ENCODE measurements around the gene USP6.
"Not testable (repeated sequence)": the region's sequence is repeated elsewhere in the genome, so short reads cannot be mapped to it uniquely, and the experiment has no call there.

USP6 gene

DNA sequence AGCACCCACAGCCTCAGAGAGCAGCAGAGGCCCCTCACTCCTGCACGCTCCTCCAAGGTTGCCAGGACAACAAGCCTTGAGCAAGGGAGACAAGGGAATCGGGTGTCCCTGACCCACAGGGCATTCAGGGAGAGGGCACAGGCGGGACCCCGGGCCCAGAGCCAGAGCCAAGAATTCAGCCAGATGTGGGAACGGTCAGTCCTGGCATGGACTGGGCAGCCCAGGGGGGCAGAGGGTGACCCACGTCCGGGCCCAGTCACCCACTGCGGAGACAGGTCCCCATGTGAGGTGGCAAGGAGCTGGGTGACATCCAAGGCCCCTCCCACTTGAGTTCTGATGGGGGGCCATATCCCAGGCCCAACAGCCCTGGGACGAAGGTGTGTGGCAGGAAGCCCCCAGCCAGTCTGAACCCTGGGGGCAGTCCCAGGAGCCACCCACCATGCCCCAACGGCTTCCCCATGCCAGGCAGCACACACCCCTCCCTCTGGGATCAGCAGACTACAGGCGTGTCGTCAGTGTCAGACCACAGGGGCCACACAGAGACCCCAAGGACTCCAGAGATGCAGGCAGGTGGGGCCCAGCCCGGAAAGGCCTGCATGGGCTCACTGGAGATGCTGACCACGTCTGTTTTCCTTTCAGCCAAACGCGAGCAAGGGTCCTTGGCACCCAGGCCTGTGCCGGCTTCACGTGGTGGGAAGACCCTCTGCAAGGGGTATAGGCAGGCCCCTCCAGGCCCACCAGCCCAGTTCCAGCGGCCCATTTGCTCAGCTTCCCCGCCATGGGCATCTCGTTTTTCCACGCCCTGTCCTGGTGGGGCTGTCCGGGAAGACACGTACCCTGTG lies 23.0 kb downstream of the USP6 start:
- TF ChIP-seq, protein P1, sequence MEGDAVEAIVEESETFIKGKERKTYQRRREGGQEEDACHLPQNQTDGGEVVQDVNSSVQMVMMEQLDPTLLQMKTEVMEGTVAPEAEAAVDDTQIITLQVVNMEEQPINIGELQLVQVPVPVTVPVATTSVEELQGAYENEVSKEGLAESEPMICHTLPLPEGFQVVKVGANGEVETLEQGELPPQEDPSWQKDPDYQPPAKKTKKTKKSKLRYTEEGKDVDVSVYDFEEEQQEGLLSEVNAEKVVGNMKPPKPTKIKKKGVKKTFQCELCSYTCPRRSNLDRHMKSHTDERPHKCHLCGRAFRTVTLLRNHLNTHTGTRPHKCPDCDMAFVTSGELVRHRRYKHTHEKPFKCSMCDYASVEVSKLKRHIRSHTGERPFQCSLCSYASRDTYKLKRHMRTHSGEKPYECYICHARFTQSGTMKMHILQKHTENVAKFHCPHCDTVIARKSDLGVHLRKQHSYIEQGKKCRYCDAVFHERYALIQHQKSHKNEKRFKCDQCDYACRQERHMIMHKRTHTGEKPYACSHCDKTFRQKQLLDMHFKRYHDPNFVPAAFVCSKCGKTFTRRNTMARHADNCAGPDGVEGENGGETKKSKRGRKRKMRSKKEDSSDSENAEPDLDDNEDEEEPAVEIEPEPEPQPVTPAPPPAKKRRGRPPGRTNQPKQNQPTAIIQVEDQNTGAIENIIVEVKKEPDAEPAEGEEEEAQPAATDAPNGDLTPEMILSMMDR (IDR thresholded peaks at IDR 0.05; ENCODE audit: low read depth, low read length): no peak
- H3K4me3 ChIP-seq (ENCODE audit: low read depth, low read length): no peak overlapping the region
- H3K36me3 ChIP-seq: no peaks in the 10 kb centered on the region
- H3K4me1 ChIP-seq: no peaks in the 10 kb centered on the region
- H3K9me3 ChIP-seq: no peaks in the 10 kb centered on the region
- no peak for DNase-seq
- H3K27me3 ChIP-seq: no peaks in the 10 kb centered on the region

DNA sequence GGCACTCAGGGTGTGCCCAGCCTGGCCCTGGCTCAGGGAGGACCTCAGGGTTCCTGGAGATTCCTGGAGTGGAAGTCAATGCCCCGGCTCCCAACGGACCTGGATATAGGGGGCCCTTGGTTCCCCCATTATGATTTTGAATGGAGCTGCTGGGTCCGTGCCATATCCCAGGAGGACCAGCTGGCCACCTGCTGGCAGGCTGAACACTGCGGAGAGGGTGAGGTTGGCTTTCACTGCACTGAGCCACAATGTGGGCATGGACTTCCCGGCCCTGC lies 23.6 kb downstream of the USP6 start:
- DNase-seq: no peak
- Histone ChIP-seq H3K36me3 (no peaks in the 10 kb centered on the region), H3K9me3 (no peaks in the 10 kb centered on the region), H3K4me1 (no peaks in the 10 kb centered on the region), H3K4me3 (ENCODE audit: low read depth, low read length) (no peak overlapping the region), H3K27me3 (no peaks in the 10 kb centered on the region)
- TF ChIP-seq, protein P1 (IDR thresholded peaks at IDR 0.05; ENCODE audit: low read depth, low read length): no peak

DNA sequence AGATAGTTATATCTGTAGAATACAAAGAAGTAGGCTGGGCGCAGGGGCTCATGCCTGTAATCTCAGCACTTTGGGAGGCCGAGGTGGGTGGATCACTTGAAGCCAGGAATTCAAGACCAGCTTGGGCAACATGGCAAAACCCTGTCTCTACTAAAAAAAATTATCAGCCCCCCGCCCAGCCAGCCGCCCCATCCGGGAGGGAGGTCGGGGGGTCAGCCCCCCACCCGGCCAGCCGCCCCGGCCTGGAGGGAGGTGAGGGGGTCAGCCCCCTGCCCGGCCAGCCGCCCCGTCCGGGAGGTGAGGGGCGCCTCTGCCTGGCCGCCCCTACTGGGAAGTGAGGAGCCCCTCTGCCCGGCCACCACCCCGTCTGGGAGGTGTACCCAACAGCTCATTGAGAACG lies 27.0 kb downstream of the USP6 start:
- not testable (repeated sequence) for H3K4me1 ChIP-seq; H3K4me3 ChIP-seq (ENCODE audit: low read depth, low read length); DNase-seq; H3K27me3 ChIP-seq; H3K9me3 ChIP-seq; H3K36me3 ChIP-seq

DNA sequence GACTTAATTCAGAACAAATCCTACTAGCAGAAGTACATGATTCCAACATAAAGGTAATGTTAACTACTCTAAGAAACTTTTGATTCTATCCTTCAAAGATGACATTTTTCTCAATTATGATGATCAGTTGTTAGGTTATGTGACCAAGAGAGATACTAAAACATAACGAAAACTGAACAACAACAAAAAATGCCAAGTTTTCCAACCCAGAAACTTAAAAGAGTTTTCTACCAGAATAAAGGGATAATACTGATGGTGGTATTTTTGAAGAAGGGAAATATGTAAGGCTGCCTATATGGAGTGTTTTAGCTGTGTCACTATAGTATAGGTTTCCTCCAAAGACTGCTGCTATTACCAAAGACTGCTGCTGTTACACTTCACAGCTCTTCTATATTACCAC lies 30.3 kb downstream of the USP6 start:
- H3K36me3 ChIP-seq; H3K4me3 ChIP-seq (ENCODE audit: low read depth, low read length); H3K9me3 ChIP-seq; DNase-seq; H3K4me1 ChIP-seq; H3K27me3 ChIP-seq: not testable (repeated sequence)

DNA sequence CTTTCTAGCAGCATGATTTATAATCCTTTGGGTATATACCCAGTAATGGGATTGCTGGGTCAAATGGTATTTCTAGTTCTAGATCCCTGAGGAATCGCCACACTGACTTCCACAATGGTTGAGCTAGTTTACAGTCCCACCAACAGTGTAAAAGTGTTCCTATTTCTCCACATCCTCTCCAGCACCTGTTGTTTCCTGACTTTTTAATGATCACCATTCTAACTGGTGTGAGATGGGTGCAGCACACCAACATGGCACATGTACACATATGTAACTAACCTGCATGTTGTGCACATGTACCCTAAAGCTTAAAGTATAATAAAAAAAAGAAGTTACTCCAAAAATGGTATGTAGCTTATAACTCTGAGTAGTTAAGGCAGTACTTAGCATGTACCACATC lies 44.9 kb downstream of the USP6 start:
- not testable (repeated sequence) for H3K4me1 ChIP-seq; H3K9me3 ChIP-seq; DNase-seq; H3K36me3 ChIP-seq; H3K27me3 ChIP-seq; H3K4me3 ChIP-seq (ENCODE audit: low read depth, low read length)

DNA sequence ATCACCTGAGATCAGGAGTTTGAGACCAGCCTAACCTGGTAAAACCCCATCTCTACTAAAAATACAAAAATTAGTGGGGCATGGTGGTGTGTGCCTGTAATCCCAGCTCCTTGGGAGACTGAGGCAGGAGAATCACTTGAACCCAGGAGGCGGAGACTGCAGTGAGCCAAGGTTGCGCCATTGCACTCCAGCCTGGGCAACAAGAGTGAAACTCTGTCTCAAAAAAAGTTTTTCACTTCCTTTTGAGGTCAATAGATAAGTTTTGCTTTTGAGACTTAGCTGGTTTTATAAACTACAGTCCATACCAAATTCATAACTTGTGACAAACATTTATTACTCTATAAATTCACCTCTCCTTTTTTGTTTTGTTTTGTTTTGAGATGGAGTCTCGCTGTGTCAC lies 46.0 kb downstream of the USP6 start:
- not testable (repeated sequence) for H3K36me3 ChIP-seq; H3K4me1 ChIP-seq; H3K27me3 ChIP-seq; DNase-seq; H3K9me3 ChIP-seq; H3K4me3 ChIP-seq (ENCODE audit: low read depth, low read length)

DNA sequence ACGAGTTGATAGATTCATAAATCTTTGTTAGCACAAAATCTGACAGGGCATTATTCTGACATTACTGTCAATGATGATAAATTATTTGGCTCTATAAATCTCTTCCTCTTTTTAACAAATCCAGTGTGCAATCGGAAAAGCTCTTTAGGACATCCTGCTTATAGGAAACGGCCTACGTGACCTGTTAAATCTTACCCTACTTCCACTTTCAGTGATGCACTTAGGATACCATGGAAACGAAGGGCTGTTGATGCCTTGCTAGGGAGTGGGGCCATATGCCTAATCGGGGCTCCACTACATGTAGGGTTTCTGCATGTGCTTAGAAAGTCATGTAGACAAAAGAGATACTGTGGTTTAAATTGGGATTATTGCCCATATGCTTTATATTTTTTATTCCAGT lies 48.6 kb downstream of the USP6 start:
- Histone ChIP-seq H3K4me3 (ENCODE audit: low read depth, low read length) (no peak overlapping the region), H3K36me3 (no peaks in the 10 kb centered on the region), H3K27me3 (no peaks in the 10 kb centered on the region), H3K9me3 (no peaks in the 10 kb centered on the region), H3K4me1 (no peaks in the 10 kb centered on the region)
- DNase-seq: no peak
- TF ChIP-seq, protein P1 (IDR thresholded peaks at IDR 0.05; ENCODE audit: low read depth, low read length): no peak

DNA sequence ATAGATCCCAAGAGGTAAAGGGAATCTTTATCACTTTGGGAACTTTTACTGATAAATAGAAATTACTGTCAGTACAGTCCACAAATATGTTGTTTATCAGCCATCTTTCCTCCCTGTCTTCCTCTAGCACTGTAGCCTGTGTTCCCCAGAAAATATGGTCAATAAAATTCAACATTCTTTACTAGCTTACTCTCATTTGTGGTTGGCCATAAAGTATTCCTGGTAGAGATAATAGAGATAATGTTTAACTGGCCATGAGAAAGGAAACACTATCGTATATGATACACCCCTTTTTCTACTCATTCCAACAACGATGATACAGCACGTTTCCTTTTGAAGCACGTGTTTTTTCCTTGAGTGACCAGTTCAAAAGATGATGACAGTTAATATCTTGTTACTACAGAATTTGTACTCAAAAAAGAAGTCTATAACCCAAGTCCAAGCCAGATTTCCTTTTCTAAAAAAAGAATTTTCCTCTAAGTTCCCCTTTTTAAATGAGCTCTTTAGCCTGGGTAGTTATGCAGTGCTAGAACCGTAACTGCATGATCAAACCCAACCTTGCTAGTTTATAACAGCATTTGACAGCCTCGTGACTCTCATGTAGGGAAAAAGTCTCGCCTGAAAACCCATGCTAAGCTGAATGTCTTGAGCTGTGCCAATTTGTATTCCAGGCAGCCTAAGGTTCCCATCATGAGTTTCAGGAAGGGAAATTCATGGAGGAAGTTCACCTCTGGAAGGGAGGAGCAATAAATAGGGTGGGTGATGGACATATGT lies 50.1 kb downstream of the USP6 start:
- not testable (repeated sequence) for H3K9me3 ChIP-seq; H3K4me3 ChIP-seq (ENCODE audit: low read depth, low read length); DNase-seq; H3K27me3 ChIP-seq; H3K36me3 ChIP-seq; H3K4me1 ChIP-seq

DNA sequence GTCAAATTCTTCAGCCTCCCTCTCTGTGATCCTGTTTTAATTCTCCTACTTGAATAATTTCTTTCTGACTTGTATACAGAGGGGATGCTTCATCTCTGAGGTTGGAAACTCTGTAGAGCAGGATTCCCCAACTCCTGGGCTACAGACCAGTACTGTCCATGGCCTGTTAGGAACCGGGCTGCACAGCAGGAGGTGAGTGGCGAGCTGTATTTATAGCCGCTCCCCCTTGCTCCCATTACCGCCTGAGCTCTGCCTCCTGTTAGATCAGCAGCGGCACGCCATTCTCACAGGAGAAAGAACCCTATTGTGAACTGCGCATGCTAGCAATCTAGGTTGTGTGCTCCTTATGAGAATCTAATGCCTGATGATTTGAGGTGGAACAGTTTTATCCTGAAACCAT lies 59.2 kb downstream of the USP6 start:
- not testable (repeated sequence) for H3K36me3 ChIP-seq; H3K4me1 ChIP-seq; H3K9me3 ChIP-seq; H3K4me3 ChIP-seq (ENCODE audit: low read depth, low read length); DNase-seq; H3K27me3 ChIP-seq
